Islet of Langerhans (tissue), 1 donor: ENCODE measurements around the gene FHAD1.
"Not testable (repeated sequence)": the region's sequence is repeated elsewhere in the genome, so short reads cannot be mapped to it uniquely, and the experiment has no call there.

Experiments
- FAIRE-seq: peaks from one replicate; lab custom pipeline; 2011; peaks lifted over from hg19 to GRCh38; lab: Jason Lieb, UNC

FHAD1 gene

GRCh38 chr1:15418806-15419515, 171.9 kb downstream of the FHAD1 start:
- FAIRE-seq, result no peak

- no peak for FAIRE-seq
Measured at GRCh38 chr1:15420853-15421465, 173.9 kb downstream of the FHAD1 start.

GRCh38 chr1:15422871-15423270, 175.8 kb downstream of the FHAD1 start:
- no peak for FAIRE-seq

GRCh38 chr1:15423355-15424077, 176.5 kb downstream of the FHAD1 start:
- FAIRE-seq, result no peak

GRCh38 chr1:15424146-15424667, 177.2 kb downstream of the FHAD1 start:
- no peak for FAIRE-seq

GRCh38 chr1:15424981-15425380, 178.0 kb downstream of the FHAD1 start:
- FAIRE-seq, result no peak

- no peak for FAIRE-seq
Measured at GRCh38 chr1:15425521-15425920, 178.5 kb downstream of the FHAD1 start.

GRCh38 chr1:15425958-15426357, 178.9 kb downstream of the FHAD1 start:
- no peak for FAIRE-seq

GRCh38 chr1:15426492-15427279, 179.7 kb downstream of the FHAD1 start:
- no peak for FAIRE-seq

- FAIRE-seq, result no peak
Measured at GRCh38 chr1:15427280-15427666, 180.2 kb downstream of the FHAD1 start.

- FAIRE-seq, result not testable (repeated sequence)
Measured at GRCh38 chr1:15428252-15428651, 181.2 kb downstream of the FHAD1 start.

- FAIRE-seq, result no peak
Measured at GRCh38 chr1:15428815-15429435, 181.9 kb downstream of the FHAD1 start.

- FAIRE-seq, result no peak
Measured at GRCh38 chr1:15429701-15430149, 182.7 kb downstream of the FHAD1 start.

- FAIRE-seq, result no peak
Measured at GRCh38 chr1:15430787-15431570, 184.0 kb downstream of the FHAD1 start.

- no peak for FAIRE-seq
Measured at GRCh38 chr1:15431571-15431948, 184.5 kb downstream of the FHAD1 start.

- FAIRE-seq, result no peak
Measured at GRCh38 chr1:15432324-15432723, 185.3 kb downstream of the FHAD1 start.

GRCh38 chr1:15433471-15433870, 186.4 kb downstream of the FHAD1 start:
- no peak for FAIRE-seq

- not testable (repeated sequence) for FAIRE-seq
Measured at GRCh38 chr1:15434739-15435138, 187.7 kb downstream of the FHAD1 start.

GRCh38 chr1:15435239-15436077, 188.4 kb downstream of the FHAD1 start:
- FAIRE-seq, result no peak

GRCh38 chr1:15436881-15437442, 189.9 kb downstream of the FHAD1 start:
- no peak for FAIRE-seq
